Measurements from ENCODE around the gene RPGRIP1L. TPM values are rescaled to one million over a fixed set of nuclear protein-coding genes. Genes with fewer than 3 reads are reported as not detected.

RPGRIP1L gene
- total RNA-seq, 1 donor from 2014 or later, result 5.0 TPM

- POLR2A ChIA-PET, result no interaction called here
- H3K9me3 Mint-ChIP-seq, result no peaks in the 10 kb centered on the region
- TF ChIP-seq CTCF (IDR thresholded peaks at IDR 0.05), result no peak
- H3K27ac Mint-ChIP-seq, result no peak overlapping the region
- no peak overlapping the region for H3K4me3 Mint-ChIP-seq
- CTCF ChIA-PET, result no interaction called here
- ATAC-seq (ENCODE audit: low read depth) (no peak), DNase-seq (no peak)
- no peaks in the 10 kb centered on the region for H3K36me3 Mint-ChIP-seq (ENCODE audit: low read depth)
- H3K4me1 Mint-ChIP-seq, result no peaks in the 10 kb centered on the region
- intact Hi-C loops (cut with micrococcal nuclease), result no loop called here
- H3K27me3 Mint-ChIP-seq, result no peaks in the 10 kb centered on the region
These were observed 98.3 kb downstream of the RPGRIP1L start for GRCh38 chr16:53605356-53605755.

- no peaks in the 10 kb centered on the region for H3K9me3 Mint-ChIP-seq
- H3K27me3 Mint-ChIP-seq, result no peaks in the 10 kb centered on the region
- H3K27ac Mint-ChIP-seq, result no peak overlapping the region
- no peak for DNase-seq
- ChIA-PET POLR2A (no interaction called here), CTCF (no interaction called here)
- TF ChIP-seq CTCF (IDR thresholded peaks at IDR 0.05), result no peak
- intact Hi-C loops (cut with micrococcal nuclease), result no loop called here
- H3K4me3 Mint-ChIP-seq, result no peak overlapping the region
- H3K4me1 Mint-ChIP-seq, result no peaks in the 10 kb centered on the region
- ATAC-seq (ENCODE audit: low read depth), result no peak
- H3K36me3 Mint-ChIP-seq (ENCODE audit: low read depth), result no peaks in the 10 kb centered on the region
These were observed 101.7 kb downstream of the RPGRIP1L start for GRCh38 chr16:53601961-53602360.

- CTCF ChIA-PET, result no interaction called here
- no peak for ATAC-seq (ENCODE audit: low read depth)
- Mint-ChIP-seq H3K27ac (no peak overlapping the region), H3K27me3 (no peaks in the 10 kb centered on the region), H3K36me3 (ENCODE audit: low read depth) (peaks cover 2% of the 10 kb centered on the region), H3K4me3 (no peak overlapping the region), H3K4me1 (no peaks in the 10 kb centered on the region), H3K9me3 (peaks cover 7% of the 10 kb centered on the region)
- no peak for DNase-seq
- no peak for TF ChIP-seq CTCF (IDR thresholded peaks at IDR 0.05)
- intact Hi-C loops (cut with micrococcal nuclease), result no loop called here
- POLR2A ChIA-PET, result no interaction called here
These were observed 103.0 kb downstream of the RPGRIP1L start for GRCh38 chr16:53600616-53601015.

GRCh38 chr16:53600126-53600525, 103.5 kb downstream of the RPGRIP1L start:
- peaks cover 12% of the 10 kb centered on the region for H3K9me3 Mint-ChIP-seq
- H3K36me3 Mint-ChIP-seq (ENCODE audit: low read depth), result peaks cover 2% of the 10 kb centered on the region
- POLR2A ChIA-PET, result no interaction called here
- DNase-seq (no peak), ATAC-seq (ENCODE audit: low read depth) (no peak)
- intact Hi-C loops (cut with micrococcal nuclease), result no loop called here
- no peak overlapping the region for H3K4me3 Mint-ChIP-seq
- H3K27ac Mint-ChIP-seq, result no peak overlapping the region
- TF ChIP-seq CTCF (IDR thresholded peaks at IDR 0.05), result no peak
- H3K4me1 Mint-ChIP-seq, result no peaks in the 10 kb centered on the region
- CTCF ChIA-PET, result no interaction called here
- no peaks in the 10 kb centered on the region for H3K27me3 Mint-ChIP-seq

GRCh38 chr16:53599548-53599947, 104.1 kb downstream of the RPGRIP1L start:
- ChIA-PET POLR2A (no interaction called here), CTCF (no interaction called here)
- intact Hi-C loops (cut with micrococcal nuclease), result no loop called here
- Mint-ChIP-seq H3K4me3 (no peak overlapping the region), H3K4me1 (no peaks in the 10 kb centered on the region), H3K27ac (no peak overlapping the region), H3K36me3 (ENCODE audit: low read depth) (peaks cover 2% of the 10 kb centered on the region), H3K9me3 (peaks cover 14% of the 10 kb centered on the region), H3K27me3 (peaks cover 1% of the 10 kb centered on the region)
- DNase-seq, result no peak
- no peak for TF ChIP-seq CTCF (IDR thresholded peaks at IDR 0.05)
- no peak for ATAC-seq (ENCODE audit: low read depth)
